ENCODE measurements around the gene LSM4.
"Not testable (repeated sequence)": the region's sequence is repeated elsewhere in the genome, so short reads cannot be mapped to it uniquely, and the experiment has no call there.

Gene LSM4

DNA sequence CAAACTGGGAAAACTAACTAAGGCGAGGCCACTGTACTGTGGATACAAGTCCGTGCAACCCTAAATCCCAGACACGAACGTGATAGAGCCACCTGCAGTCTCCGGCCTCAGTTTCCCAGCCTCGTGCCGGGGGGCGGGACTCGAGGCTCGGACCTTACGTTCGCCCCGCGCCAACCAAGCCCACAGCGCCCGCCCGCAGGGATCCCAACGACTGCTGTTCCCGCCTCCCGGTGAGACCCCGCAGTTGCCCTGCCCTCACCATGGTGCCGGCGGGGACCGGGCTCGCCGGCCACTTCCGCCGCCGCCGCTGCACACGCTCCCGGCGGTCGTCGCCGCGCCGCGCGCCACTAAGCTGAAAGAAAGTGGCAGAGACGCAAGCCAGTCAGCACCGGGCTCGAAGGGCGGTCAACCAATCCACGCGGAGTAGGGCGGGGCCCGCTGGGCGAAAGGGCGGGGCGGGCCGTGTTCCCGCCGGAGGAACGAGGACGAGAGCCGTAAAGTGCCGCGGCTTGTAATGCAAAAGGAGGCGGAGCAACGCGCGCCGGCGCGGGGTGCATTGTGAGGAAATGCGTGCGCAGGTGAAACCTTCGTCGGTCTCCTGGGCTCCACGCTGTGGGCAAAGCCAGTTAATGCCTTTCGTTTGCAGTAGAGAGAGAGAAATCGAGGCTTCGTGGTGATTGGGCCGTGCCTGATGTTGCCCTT, at the start of gene LSM4:
LSM4 (minus strand) TSS at position 318 of the 702 bp plus-strand sequence; CDS start at position 262, 56 bp downstream.
- DNase-seq: peak; percentile 59

DNA sequence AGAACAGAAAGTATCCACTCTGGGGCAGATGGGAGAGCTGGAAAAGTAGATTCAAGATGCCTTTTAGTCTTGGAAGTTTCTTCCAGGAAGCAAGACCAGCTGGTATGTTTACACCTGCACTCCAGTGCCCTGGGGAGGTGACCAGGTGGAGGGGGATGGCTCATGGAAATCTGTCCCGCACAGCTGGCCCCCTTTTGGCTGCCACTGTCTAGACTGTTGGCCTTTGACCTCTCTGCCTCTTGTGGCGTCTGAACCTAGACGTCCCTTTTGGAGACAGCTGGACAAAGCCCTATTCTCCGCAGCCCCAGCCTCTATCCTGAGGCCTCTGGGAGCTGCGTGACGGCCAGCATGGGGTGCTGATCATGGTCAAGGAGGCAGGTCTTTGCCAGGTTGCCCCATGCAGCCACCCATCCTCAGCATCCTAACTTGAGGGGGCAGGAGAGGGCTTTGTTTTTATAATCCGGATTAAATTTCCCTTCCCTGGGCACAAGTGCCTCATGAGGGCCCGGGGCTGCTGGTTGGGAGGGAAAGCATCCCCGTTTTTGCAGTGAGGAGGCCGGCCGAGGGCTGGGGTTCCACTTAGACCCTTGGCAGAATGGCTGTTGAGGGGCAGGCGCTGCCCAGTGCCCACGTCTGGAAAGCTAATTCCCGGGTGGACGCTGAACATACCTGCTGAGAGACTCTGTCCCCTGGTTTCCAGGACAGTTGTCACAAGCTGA, 45.8 kb upstream of the LSM4 start:
- DNase-seq: no peak

DNA sequence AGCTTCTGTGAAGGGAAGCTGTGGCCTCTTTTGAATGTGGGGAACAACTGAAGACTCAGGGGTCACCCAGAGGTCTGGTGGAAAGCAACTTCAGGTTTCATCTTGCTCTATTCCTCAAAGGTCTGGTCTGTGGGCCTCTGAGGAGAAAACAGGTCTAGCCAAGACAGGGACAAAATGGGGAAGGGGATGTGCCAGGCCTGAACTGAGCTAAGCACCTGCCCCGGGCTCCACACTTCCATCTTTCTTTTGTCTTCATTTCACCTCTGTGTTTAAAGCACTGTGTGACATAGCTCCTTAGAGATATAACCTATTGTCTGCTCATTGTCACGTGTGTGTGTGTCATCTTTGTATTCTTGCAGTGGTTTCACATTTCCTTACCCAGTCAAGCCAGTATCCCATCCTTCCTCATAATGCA, 43.2 kb upstream of the LSM4 start:
- DNase-seq: no peak

DNA sequence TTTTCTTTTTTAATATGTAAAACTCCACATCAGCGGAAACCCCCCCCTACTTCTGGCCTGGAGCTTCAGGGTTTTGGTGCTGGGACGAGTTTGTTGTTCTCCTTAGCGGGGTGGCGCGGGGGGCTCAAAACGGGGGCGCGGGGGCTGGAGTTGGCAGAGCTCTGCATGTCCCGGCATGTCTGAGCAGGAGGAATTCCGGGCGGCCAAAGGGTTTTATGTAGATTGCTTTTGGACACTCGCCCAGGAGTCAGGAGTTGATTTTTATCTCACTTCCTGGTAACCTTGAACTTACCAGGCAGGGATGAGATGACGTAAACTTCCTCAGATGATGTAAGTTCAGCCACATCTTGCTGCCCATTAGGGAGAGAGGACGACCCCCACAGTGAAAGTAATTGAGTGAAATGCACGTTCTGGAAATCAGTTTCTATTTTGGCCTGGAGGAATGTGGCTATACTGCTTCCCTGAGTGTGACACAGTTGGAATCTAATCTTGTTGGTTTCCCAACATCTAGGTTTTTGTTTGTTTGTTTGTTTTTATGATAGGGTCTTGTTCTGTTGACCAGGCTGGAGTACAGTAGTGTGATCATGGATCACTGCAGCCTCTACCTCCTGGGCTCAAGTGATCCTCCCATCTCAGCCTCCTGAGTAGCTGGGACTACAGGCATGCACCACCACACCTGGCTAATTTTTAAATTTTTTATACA, 42.1 kb upstream of the LSM4 start:
- no peak for DNase-seq

DNA sequence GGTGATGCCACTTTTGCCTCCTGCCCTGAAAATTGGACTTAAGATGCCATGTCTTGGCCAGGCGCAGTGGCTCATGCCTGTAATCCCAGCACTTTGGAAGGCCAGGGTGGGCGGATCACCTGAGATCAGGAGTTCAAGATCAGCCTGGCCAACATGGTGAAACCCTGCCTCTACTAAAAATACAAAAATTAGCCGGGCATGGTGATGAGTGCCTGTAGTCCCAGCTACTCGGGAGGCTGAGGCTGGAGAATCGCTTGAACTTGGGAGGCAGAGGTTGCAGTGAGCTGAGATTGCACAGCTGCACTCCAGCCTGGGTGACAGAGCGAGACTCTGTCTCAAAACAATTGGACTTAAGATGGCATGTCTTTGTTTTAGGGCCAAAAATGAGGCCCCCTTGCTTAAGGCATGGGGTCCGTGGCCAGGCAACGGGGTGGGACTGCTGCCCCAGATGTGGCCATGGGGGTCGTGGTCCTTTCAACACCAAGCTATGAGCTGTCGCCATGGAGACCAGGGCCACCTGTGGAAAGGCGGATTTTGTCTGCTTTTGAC, 41.5 kb upstream of the LSM4 start:
- DNase-seq: not testable (repeated sequence)

DNA sequence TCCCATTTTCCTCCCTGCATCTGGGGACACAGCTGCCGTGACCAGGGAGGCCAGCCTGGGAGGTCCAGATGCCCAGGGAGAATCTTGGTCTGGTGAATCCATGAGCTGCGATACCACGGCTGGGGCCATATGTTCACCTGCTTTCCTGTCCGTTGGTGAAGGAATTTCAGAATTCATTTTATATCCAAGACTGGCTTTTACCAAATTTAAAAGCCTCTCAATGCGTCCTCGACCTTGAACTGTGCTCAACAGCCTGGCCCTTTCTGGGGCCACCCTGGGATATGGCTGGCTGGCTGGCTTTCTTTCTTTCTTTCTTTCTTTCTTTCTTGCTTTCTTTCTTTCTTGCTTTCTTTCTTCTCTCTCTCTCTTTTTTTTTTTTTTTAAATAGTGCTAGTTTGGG, 40.9 kb upstream of the LSM4 start:
- no peak for DNase-seq

DNA sequence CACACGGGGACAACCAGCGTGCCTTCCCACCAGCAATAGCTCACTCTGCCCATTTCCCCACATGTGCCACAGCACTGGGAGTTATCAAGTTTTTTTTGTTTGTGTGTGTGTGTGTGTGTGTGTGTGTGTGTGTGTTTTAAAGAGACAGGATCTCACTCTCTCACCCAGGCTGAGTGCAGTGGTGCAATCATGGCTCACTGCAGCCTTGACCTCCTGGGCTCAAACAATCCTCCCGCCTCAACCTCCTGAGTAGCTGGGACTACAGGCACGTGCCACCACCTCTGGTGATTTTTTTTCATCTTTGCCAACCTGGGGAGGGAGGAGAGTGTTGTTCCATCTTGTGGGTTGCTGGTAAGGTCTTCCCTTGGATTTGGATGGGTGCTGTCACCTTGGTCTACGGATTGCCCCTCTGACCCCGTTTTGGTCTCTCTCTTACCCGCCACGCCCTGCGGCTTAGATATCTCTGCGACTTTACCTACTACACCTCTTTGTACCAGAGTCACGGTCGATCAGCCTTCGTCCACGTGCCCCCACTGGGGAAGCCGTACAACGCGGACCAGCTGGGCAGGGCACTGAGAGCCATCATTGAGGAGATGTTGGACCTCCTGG, 40.2 kb upstream of the LSM4 start:
- DNase-seq: no peak

DNA sequence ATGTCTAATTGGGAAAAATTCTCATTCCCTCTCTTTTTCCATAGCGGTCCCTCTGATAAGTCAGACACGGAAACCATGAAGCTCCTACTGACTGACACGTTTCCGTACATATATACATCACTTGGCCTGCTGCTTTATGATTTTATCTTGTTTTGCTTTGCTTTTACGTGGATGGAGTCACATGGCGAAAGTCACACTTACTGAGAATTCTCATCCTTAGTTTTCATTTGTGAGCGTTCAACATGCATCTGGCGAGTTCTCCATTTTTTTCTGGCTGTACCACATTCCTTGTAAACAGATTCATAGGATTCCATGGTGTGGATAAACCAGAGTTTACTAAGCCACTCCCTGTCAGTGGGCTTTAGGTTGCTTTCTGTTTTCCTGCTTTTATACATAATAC, 38.8 kb upstream of the LSM4 start:
- no peak for DNase-seq

DNA sequence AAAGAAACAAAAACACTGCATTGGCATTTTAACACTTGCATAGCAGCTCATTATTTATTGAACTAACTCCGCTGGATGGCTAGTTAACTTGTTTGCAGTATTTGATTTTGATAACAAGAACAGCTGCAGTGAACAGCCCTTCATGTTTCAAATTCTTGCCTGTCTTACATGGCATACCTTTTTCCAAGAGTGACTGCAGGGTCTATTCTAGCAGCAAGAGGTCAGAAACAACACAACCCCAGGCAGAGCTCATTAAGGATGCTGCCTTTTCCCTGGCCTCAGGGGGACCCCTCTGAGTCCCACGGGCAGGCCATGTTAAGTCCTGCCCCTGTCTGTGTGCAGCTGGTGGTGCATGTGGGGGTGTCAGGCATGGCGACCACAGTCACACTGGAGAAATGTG, 34.2 kb upstream of the LSM4 start:
- DNase-seq: no peak

DNA sequence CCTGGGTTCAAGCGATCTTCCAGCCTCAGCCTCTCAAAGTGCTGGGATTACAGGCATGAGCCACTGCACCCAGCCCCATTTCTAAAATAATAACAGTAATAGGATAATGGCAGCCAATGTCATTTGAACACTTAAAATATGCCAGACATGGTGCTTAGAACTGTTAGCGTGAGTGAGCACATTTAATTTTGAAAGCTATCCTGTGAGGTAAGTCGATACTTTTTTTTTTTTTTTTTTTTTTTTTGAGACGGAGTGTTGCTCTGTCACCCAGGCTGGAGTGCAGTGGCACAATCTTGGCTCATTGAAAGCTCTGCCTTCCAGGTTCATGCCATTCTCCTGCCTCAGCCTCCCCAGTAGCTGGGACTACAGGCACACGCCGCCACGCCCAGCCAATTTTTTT, 31.9 kb upstream of the LSM4 start:
- DNase-seq: not testable (repeated sequence)

DNA sequence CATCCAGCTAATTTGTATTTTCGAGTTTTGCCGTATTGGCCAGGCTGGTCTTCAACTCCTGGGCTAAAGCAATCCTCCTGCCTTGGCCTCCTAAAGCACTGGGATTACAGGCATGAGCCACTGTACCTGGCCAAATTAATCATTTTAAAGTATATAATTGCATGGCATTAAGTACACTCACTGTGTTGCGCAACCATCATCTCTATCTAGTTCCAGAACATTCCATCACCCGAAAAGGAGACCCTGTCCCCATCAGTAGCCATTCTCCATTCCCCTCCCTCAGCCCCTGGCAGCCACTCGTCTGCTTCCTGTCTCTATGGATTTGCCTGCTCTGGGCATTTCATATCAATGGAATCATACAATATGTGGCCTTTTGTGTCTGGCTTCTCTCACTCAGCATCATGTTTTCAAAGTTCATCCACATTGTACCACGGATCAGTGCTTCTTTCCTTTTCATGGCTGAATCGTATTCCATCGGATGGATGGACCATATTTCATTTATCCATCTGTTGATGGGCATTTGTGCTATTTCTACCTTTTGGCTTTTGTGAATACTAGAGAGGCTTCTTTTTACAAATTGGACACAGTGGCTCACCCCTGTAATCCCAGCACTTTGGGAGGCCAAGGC, 30.6 kb upstream of the LSM4 start:
- DNase-seq: no peak

DNA sequence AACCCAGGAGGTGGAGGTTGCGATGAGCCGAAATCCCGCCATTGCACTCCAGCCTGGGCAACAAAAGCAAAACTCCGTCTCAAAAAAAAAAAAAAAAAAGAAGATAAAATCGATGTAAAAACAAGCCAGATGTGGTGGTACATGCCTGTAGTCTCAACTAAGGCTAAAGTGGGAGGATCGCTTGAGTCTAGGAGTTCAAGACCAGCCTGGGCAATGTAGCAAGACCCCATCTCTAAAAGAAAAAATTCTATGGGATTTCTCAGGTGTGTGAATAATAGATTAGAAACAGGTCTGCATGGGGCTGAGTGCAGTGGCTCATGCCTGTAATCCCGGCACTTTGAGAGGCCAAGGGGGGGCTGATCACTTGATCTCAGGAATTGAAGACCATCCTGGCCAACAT, 28.7 kb upstream of the LSM4 start:
- DNase-seq: no peak

DNA sequence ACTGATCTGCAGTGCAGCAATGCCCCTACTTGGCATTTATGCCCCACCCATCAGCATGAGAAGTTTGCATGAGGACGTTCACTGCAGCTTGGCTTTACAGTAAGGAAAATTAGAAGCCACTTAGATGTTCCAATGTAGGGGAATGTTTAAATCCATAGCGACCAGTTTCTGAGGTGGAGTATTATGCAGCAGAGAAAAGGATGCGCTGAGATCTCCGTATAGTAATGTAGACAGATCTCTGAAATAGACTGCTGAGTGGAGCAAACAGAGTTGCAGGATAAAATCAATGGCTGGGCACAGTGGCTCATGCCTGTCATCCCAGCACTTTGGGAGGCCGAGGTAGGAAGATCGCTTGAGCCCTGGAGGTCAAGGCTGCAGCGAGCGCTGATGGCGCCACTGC, 27.6 kb upstream of the LSM4 start:
- no peak for DNase-seq

DNA sequence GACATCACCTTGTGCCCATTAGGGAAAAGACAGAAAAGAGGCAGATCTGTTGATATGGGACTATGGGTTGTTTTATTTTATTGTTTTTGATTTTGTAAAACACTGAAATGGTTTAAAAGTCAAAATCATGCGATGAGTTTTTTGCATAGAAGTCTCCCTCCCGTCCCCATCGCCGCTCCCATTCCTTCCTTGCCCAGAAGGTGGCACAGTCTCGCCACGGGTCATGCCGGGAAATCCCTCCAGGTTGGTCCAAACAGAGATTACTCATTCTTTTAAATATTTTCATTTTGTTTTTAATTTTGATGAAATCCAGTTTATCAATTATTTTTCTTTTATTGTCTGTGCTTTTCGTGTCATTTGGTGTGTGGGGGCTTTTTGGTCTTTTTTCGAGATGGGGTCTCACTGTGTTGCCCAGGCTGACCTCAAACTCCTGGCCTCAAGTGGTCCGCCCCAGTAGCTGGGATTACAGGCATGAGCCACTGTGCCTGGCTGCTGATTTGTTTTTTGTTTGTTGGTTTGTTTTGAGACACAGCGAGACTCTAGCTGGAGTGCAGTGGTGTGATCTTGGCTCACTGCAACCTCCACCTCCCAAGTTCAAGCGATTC, 26.8 kb upstream of the LSM4 start:
- no peak for DNase-seq

DNA sequence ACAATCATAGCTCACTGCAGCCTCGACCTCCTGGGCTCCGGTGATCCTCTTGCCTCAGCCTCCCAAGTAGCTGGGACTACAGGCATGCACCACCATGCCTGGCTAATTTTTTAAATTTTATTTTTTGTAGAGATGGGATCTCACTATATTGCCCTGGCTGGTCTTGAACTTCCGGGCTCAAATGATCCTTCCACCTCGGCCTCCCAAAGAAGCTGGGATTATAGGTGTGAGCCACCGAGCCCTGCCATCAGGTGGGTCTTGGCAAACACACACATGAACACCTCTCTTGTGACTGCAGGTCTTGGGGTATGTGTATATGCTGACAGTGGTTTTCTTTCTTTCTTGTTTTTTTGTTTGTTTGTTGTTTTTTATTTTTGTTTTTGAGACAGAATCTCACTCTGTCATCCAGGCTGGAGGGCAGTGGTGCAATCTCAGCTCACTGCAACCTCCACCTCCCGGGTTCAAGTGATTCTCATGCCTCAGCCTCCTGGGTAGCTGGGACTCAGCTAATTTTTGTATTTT, 26.0 kb upstream of the LSM4 start:
- not testable (repeated sequence) for DNase-seq

DNA sequence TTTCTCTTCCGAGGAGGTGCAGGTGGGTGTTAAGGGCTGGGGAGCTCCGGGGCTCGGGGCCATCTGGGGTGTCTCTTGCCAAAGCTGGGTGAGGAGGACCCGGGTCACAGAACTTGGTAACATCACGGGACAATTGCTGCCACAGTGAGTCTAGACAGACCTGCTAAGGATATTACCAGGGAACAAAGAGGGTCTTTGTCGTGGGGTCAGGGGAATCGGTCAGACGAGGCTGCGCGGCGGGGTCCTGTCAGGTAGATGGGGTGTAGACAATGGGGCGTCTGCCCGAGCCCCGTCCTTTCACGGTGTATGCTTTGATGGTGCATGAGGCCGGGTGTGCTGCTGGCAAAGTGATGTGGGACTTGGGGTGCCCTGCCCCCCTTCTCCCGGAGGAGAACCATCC, 25.3 kb upstream of the LSM4 start:
- DNase-seq: no peak

DNA sequence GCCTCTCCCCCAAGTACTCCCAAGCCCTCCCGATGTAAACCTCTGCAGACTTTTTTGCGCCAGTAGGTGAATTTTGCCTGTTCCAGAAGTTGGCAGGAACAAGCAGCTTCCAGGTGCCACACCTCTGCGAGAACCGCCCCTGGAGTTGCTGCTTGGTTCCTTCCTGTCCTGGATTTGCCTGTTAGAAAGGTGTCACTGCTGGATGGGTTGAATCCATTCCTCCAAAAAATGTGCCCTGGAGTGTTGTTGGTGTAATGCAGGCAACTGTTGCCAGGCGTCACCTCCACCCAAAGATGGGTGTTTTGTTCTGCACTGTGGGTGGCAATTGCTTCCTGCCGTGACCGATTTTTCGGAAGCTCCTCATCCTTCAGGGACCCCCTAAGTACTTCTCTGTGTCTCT, 23.2 kb upstream of the LSM4 start:
- no peak for DNase-seq

DNA sequence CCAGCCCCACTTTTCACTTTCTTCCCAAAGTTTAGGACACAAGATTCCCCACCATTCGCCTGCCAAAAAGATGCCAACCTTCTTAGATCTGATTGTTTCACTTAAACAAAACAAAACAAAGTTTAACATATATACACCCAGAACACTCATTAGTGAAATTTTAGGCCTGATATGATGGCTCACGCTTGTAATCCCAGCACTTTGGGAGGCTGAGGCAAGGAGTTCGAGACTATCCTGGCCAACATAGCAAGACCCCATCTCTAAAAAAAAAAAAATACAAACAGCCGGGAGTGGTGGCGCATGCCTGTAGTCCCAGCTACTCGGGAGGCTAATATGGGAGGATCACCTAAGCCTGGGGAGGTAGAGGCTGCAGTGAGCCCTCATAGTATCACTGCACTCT, 22.4 kb upstream of the LSM4 start:
- no peak for DNase-seq

DNA sequence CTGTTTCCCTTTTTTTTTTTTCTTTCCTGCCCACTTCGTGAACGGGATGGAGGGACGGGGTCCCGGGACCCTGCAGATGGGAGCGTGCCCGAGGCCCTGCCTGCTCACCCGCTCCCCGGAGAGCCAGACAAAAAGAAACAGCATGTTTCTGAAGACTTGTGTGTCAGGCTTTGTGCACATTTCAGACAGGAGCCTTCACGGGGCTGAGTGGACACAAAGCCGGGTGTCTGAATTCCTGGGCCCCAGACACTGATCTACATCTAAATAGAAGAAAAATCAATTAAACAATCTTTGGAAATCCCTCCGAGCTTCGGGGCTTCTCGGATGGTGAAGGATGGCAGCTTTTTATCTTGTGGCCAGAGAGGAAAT, 21.7 kb upstream of the LSM4 start:
- DNase-seq: no peak

DNA sequence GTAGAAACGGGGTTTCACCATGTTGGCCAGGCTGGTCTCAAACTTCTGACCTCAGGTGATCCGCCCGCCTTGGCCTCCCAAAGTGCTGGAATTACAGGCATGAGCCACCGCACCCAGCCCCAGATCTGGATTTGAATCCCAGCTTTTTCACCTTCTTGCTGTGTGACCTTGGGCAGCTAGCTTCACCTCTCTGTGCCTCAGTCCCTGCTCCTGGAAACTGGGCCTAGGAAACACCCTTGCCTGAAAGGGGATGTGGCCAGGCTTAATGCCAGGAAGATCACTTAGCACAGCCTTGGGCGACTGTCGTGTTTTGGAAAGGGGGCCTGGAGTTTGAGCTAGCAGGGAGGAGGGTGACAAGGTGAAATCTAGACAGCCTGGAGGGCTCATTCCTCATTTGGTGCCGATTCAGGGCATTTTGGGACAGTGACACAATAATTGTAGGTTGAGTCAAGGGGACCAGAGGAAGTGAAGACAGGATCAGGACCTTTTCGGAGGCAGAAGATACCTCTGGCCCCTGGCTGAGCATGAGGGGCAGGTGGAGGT, 19.3 kb upstream of the LSM4 start:
- DNase-seq: no peak

DNA sequence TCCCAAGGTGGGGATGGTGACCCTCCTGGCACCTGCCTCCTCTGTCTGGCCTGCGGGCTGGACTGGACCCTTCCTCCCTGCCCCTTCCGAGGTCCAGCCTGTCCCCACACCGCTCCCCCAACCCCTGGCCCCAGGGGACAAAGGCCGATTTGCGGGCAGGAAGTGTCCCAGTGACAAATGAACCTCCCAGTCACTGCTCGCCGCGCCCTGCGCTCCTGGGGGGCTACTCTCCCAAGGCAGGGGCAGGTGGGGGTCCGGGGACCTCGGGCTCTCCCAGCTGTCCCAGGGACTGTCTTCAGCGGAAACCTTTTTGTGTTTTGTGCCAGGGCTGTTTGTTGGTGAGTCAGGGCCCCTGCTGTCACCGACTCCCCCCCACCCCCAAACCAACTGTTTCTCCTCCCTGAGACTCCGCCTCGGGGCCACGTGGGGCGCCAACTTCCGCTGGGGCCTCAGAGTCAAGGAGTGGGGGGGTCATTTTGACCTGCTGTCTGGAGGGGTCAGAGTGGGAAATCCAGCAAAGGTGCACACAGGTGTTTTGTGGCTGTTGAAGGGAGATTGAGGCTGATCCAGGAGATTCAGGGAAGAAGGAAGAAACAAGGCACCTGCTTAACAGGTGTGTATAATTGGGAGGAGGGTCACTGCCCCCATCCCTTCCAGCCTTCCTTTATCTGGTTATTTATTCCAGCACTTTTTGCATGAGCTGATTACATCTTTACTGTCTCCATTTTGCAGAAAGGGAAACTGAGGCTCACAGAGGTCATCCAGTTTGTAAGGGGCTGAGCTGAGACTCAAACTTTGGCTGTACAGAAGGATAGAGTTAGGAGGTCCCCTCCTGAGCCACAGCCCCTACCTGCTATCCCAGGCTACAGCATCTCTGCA, 18.4 kb upstream of the LSM4 start:
- DNase-seq: no peak
